HCT116 (cell line): ENCODE results near the gene DLST. TPM values are rescaled to one million over a fixed set of nuclear protein-coding genes. Genes with fewer than 3 reads are reported as not detected.

ENCODE experiments used
- ATAC-seq: fragments of 200-7000 bp; cut with Tn5 transposase; 2 replicates; pipeline ENCODE4 v1.9.1; 2020; ENCODE audit warnings: mild to moderate bottlenecking, moderate library complexity
- BruUV-seq: library from RNA; stranded (reverse); fragments of 400-500 nt; replicated peaks from 2 replicates; lab custom pipeline; 2021; lab: Mats Ljungman, UMichigan
- CTCF ChIA-PET: fragments of 300-600 bp; sonication (Branson Sonifier 250); formaldehyde crosslinking; loops from one replicate; lab custom pipeline; 2021; ENCODE audit warnings: antibody characterized with exemption; lab: Charles Lee
- POLR2A ChIA-PET: fragments of 300-600, 350-600 bp; sonication (Branson Sonifier 250); formaldehyde crosslinking; loops from one replicate; lab custom pipeline; 2021; ENCODE audit warnings: antibody characterized with exemption; lab: Charles Lee
- RAD21 ChIA-PET, 2 experiments: fragments of 300-600 bp; sonication (Branson Sonifier 250); formaldehyde crosslinking; loops; one replicate each; lab custom pipeline; 2023; ENCODE audit warnings: low total read pairs in 2 of 2; ENCODE audit not compliant: uncharacterized antibody in 2 of 2, unreplicated experiment in 2 of 2, low non-redundant PET in 1 of 2; lab: Charles Lee
- DNase-seq: peaks from one replicate; pipeline ENCODE4 v3.0.0-alpha.2; 2010; ENCODE audit warnings: low read depth, low spot score
- H2AFZ ChIP-seq: fragments of 200-600 bp; shearing (Covaris generic), sonication (generic); 2 replicates; pipeline ENCODE4 v1.6.1; 2017; ENCODE audit warnings: low read depth, mixed run types, mixed read lengths, antibody characterized with exemption, low read length; ENCODE audit not compliant: poor library complexity, severe bottlenecking
- H3K27ac ChIP-seq: 2 replicates; pipeline ENCODE4 v1.5.1; 2012; ENCODE audit warnings: low read depth, low read length
- H3K27me3 ChIP-seq: fragments of 200-600 bp; sonication (generic); 2 replicates; pipeline ENCODE4 v1.6.1; 2016; ENCODE audit warnings: mixed run types, low read length, mixed read lengths; ENCODE audit not compliant: insufficient read depth
- H3K36me3 ChIP-seq, 2 experiments: fragments of 200-500 bp in 1 of 2; fragments of 200-600 bp in 1 of 2; sonication (Bioruptor generic) in 1 of 2; sonication (generic) in 1 of 2; 2 replicates each; pipeline versions ENCODE4 v1.5.1 to v1.6.1; 2014 to 2016; ENCODE audit warnings: low read length in 2 of 2, inconsistent platforms in 1 of 2, mixed read lengths in 1 of 2, mixed run types in 1 of 2; ENCODE audit not compliant: insufficient read depth in 2 of 2, control insufficient read depth in 1 of 2
- H3K4me1 ChIP-seq, 2 experiments: fragments of 200-600 bp in 1 of 2; sonication (generic) in 1 of 2; 2 replicates each; pipeline versions ENCODE4 v1.5.1 to v1.6.1; 2012 to 2017; ENCODE audit warnings: low read length in 2 of 2, inconsistent platforms in 1 of 2, mild to moderate bottlenecking in 1 of 2, mixed read lengths in 1 of 2, mixed run types in 1 of 2, moderate library complexity in 1 of 2; ENCODE audit not compliant: insufficient read depth in 2 of 2, control insufficient read depth in 1 of 2
- H3K4me2 ChIP-seq: fragments of 200-600 bp; sonication (generic); 2 replicates; pipeline ENCODE4 v1.6.1; 2017; ENCODE audit warnings: mixed run types, low read length, mixed read lengths
- H3K4me3 ChIP-seq, 2 experiments: fragments of 200-600 bp in 1 of 2; sonication (generic) in 1 of 2; replicated peaks in 1 of 2; 2 replicates each; pipeline ENCODE4 v1.5.1; 2011 to 2016; ENCODE audit warnings: low read length in 2 of 2, control low read depth in 1 of 2, low read depth in 1 of 2, mild to moderate bottlenecking in 1 of 2, mixed read lengths in 1 of 2, mixed run types in 1 of 2
- H3K79me2 ChIP-seq: fragments of 200-600 bp; sonication (generic); 2 replicates; pipeline ENCODE4 v1.6.1; 2017; ENCODE audit warnings: mild to moderate bottlenecking, mixed run types, low read length, moderate library complexity, mixed read lengths; ENCODE audit not compliant: insufficient read depth
- H3K9ac ChIP-seq: fragments of 200-600 bp; sonication (generic); 2 replicates; pipeline ENCODE4 v1.6.1; 2016; ENCODE audit warnings: low read length, mixed read lengths
- H3K9me2 ChIP-seq: fragments of 200-600 bp; sonication (generic), shearing (Covaris generic); 2 replicates; pipeline ENCODE4 v1.6.1; 2017; ENCODE audit warnings: mixed run types, mild to moderate bottlenecking, moderate library complexity; ENCODE audit not compliant: insufficient read depth
- H3K9me3 ChIP-seq, 2 experiments: fragments of 200-500 bp in 1 of 2; fragments of 200-600 bp in 1 of 2; sonication (Bioruptor generic) in 1 of 2; sonication (generic) in 1 of 2; 2 replicates each; pipeline ENCODE4 v1.6.1; 2014 to 2017; ENCODE audit warnings: low read length in 2 of 2, mixed read lengths in 2 of 2, inconsistent platforms in 1 of 2, low read depth in 1 of 2, mild to moderate bottlenecking in 1 of 2, mixed run types in 1 of 2, moderate library complexity in 1 of 2; ENCODE audit not compliant: control insufficient read depth in 1 of 2, insufficient read depth in 1 of 2
- H4K20me1 ChIP-seq: fragments of 200-600 bp; sonication (generic), shearing (Covaris generic); 2 replicates; pipeline ENCODE4 v1.6.1; 2017; ENCODE audit warnings: mixed run types, mild to moderate bottlenecking, moderate library complexity; ENCODE audit not compliant: insufficient read depth
- CBX3 ChIP-seq: IDR thresholded peaks from 2 replicates; pipeline ENCODE4 v1.6.1; 2012; ENCODE audit warnings: low read depth
- CEBPB ChIP-seq: IDR thresholded peaks from 2 replicates; pipeline ENCODE4 v1.6.1; 2012; ENCODE audit warnings: low read depth
- ELF1 ChIP-seq: IDR thresholded peaks from 2 replicates; pipeline ENCODE4 v1.6.1; 2012; ENCODE audit warnings: low read depth, borderline replicate concordance
- EZH2 ChIP-seq: fragments of 200-600 bp; sonication (generic); IDR thresholded peaks from 2 replicates; pipeline ENCODE4 v1.6.1; 2017; ENCODE audit warnings: antibody characterized with exemption, mixed run types
- EZH2phosphoT487 ChIP-seq: fragments of 200-600 bp; IDR thresholded peaks from 2 replicates; pipeline ENCODE4 v1.6.1; 2018; ENCODE audit warnings: antibody characterized with exemption, borderline replicate concordance
- FOSL1 ChIP-seq: IDR thresholded peaks from 2 replicates; pipeline ENCODE4 v1.6.1; 2012; ENCODE audit warnings: low read depth
- POLR2A ChIP-seq: IDR thresholded peaks from 2 replicates; pipeline ENCODE4 v1.7.0; 2011; ENCODE audit warnings: borderline replicate concordance; ENCODE audit not compliant: insufficient read depth, insufficient read length; ENCODE audit errors: extremely low read depth
- POLR2AphosphoS5 ChIP-seq: IDR thresholded peaks from 2 replicates; pipeline ENCODE4 v1.6.1; 2011; ENCODE audit warnings: mild to moderate bottlenecking, low read depth, low read length, moderate library complexity
- RAD21 ChIP-seq: IDR thresholded peaks from 2 replicates; pipeline ENCODE4 v1.6.1; 2012; ENCODE audit warnings: low read depth, mild to moderate bottlenecking
- SIN3A ChIP-seq: IDR thresholded peaks from 2 replicates; pipeline ENCODE4 v1.6.1; 2012; ENCODE audit warnings: low read depth
- SP1 ChIP-seq: IDR thresholded peaks from 2 replicates; pipeline ENCODE4 v1.6.1; 2012; ENCODE audit warnings: low read depth
- SRF ChIP-seq: IDR thresholded peaks from 2 replicates; pipeline ENCODE4 v1.6.1; 2012; ENCODE audit warnings: low read depth
- YY1 ChIP-seq: IDR thresholded peaks from 2 replicates; pipeline ENCODE4 v1.6.1; 2011; ENCODE audit warnings: low read length, low read depth, moderate library complexity, mild to moderate bottlenecking; ENCODE audit not compliant: insufficient replicate concordance; ENCODE audit errors: extremely low read depth
- ZFX ChIP-seq: fragments of 450-650 bp; IDR thresholded peaks from 2 replicates; pipeline ENCODE4 v1.6.1; 2017
- ZNF274 ChIP-seq: fragments of 200-500 bp; sonication (Bioruptor generic); IDR thresholded peaks from 2 replicates; pipeline ENCODE4 v1.6.1; 2014; ENCODE audit warnings: mild to moderate bottlenecking, low read depth, low read length, inconsistent platforms
- intact Hi-C: fragments of 100-400 bp; cut with micrococcal nuclease; formaldehyde crosslinking; loops from 2 replicates; pipeline ENCODE4 v1.10.0; 2022
- total RNA-seq: library from RNA; stranded (reverse); gene quantifications from one replicate; pipeline ENCODE4 v1.2.1, GENCODE V29; 2021; ENCODE audit not compliant: unreplicated experiment
- TF ChIP-seq, protein P1 (sequence below): IDR thresholded peaks from 2 replicates; pipeline ENCODE4 v1.6.1; 2012
- TF ChIP-seq, protein P2 (sequence below): IDR thresholded peaks from 2 replicates; pipeline ENCODE4 v1.6.1; 2012; ENCODE audit warnings: low read depth
- TF ChIP-seq, protein P3 (sequence below), 3 experiments: fragments of 200-600 bp in 1 of 3; sonication (generic) in 1 of 3; IDR thresholded peaks in 2 of 3; conservative IDR thresholded peaks in 1 of 3; 2 replicates each; pipeline ENCODE4 v1.5.1; 2012 to 2017; ENCODE audit warnings: low read depth in 2 of 3, low read length in 2 of 3, antibody characterized with exemption in 1 of 3, borderline replicate concordance in 1 of 3, control low read depth in 1 of 3, mild to moderate bottlenecking in 1 of 3, mixed read lengths in 1 of 3, mixed run types in 1 of 3, moderate library complexity in 1 of 3; ENCODE audit not compliant: insufficient read depth in 1 of 3
- TF ChIP-seq, protein P4 (sequence below): IDR thresholded peaks from 2 replicates; pipeline ENCODE4 v1.6.1; 2012

DLST gene
- total RNA-seq, 1 experiment from 2014 or later: 101 TPM

DNA sequence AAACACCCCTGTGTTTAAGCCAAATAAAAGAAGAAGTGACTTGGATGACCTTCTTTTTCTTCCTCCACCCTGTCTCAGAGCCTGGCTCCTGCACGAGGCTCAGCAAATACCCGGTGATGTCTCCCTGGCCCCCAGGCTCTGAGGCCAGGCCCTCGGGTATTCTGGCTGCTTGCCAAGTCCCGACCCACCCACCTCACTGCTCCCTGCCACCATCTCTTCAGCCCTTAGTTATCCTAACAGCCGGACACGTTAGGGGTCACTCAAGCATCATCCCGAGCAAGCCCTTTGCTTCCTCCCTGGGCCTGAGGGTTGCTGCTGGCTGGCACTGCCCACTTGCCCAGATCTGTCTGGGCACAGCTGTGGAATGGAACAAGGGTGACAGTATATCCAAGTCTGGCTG is 34.1 kb downstream of the DLST start:
- no peak overlapping the region for H2AFZ ChIP-seq
- no peak for TF ChIP-seq ZFX
- TF ChIP-seq, protein P1, sequence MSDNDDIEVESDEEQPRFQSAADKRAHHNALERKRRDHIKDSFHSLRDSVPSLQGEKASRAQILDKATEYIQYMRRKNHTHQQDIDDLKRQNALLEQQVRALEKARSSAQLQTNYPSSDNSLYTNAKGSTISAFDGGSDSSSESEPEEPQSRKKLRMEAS: no peak
- TF ChIP-seq RAD21: no peak
- TF ChIP-seq CEBPB: no peak
- TF ChIP-seq ZNF274: no peak
- TF ChIP-seq POLR2AphosphoS5: no peak
- no peak for TF ChIP-seq CBX3
- TF ChIP-seq, protein P2, sequence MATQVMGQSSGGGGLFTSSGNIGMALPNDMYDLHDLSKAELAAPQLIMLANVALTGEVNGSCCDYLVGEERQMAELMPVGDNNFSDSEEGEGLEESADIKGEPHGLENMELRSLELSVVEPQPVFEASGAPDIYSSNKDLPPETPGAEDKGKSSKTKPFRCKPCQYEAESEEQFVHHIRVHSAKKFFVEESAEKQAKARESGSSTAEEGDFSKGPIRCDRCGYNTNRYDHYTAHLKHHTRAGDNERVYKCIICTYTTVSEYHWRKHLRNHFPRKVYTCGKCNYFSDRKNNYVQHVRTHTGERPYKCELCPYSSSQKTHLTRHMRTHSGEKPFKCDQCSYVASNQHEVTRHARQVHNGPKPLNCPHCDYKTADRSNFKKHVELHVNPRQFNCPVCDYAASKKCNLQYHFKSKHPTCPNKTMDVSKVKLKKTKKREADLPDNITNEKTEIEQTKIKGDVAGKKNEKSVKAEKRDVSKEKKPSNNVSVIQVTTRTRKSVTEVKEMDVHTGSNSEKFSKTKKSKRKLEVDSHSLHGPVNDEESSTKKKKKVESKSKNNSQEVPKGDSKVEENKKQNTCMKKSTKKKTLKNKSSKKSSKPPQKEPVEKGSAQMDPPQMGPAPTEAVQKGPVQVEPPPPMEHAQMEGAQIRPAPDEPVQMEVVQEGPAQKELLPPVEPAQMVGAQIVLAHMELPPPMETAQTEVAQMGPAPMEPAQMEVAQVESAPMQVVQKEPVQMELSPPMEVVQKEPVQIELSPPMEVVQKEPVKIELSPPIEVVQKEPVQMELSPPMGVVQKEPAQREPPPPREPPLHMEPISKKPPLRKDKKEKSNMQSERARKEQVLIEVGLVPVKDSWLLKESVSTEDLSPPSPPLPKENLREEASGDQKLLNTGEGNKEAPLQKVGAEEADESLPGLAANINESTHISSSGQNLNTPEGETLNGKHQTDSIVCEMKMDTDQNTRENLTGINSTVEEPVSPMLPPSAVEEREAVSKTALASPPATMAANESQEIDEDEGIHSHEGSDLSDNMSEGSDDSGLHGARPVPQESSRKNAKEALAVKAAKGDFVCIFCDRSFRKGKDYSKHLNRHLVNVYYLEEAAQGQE: no peak
- no peak for TF ChIP-seq SP1
- TF ChIP-seq, protein P3, sequence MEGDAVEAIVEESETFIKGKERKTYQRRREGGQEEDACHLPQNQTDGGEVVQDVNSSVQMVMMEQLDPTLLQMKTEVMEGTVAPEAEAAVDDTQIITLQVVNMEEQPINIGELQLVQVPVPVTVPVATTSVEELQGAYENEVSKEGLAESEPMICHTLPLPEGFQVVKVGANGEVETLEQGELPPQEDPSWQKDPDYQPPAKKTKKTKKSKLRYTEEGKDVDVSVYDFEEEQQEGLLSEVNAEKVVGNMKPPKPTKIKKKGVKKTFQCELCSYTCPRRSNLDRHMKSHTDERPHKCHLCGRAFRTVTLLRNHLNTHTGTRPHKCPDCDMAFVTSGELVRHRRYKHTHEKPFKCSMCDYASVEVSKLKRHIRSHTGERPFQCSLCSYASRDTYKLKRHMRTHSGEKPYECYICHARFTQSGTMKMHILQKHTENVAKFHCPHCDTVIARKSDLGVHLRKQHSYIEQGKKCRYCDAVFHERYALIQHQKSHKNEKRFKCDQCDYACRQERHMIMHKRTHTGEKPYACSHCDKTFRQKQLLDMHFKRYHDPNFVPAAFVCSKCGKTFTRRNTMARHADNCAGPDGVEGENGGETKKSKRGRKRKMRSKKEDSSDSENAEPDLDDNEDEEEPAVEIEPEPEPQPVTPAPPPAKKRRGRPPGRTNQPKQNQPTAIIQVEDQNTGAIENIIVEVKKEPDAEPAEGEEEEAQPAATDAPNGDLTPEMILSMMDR (IDR thresholded peaks at IDR 0.05 in 2 of 3, conservative IDR thresholded peaks at IDR 0.05 in 1 of 3; ENCODE audit: borderline replicate concordance in 1 of 3, insufficient read depth in 1 of 3, low read depth in 2 of 3, low read length in 2 of 3): no peak
- TF ChIP-seq, protein P4, sequence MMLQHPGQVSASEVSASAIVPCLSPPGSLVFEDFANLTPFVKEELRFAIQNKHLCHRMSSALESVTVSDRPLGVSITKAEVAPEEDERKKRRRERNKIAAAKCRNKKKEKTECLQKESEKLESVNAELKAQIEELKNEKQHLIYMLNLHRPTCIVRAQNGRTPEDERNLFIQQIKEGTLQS: no peak
- TF ChIP-seq EZH2: no peak
- TF ChIP-seq FOSL1: no peak
- TF ChIP-seq ELF1: no peak
- TF ChIP-seq SIN3A: no peak
- TF ChIP-seq EZH2phosphoT487: no peak
- TF ChIP-seq YY1: no peak
- no peak for TF ChIP-seq POLR2A
- no peak for TF ChIP-seq SRF
- POLR2A ChIA-PET: no interaction called here
- ATAC-seq (no peak), DNase-seq (no peak)
- H3K4me1 ChIP-seq: peaks cover 7 to 14% of the 10 kb centered on the region in 2 experiments; a peak in 3 of 4 replicates
- RAD21 ChIA-PET: no interaction called here
- no peaks in the 10 kb centered on the region for H3K36me3 ChIP-seq
- no peak overlapping the region for H3K4me2 ChIP-seq
- no peaks in the 10 kb centered on the region for H3K27me3 ChIP-seq
- H3K9me3 ChIP-seq: no peaks in the 10 kb centered on the region
- CTCF ChIA-PET: no interaction called here
- no peaks in the 10 kb centered on the region for H3K79me2 ChIP-seq
- H3K4me3 ChIP-seq: no peak overlapping the region
- no peaks in the 10 kb centered on the region for H3K9me2 ChIP-seq
- no peak overlapping the region for H3K27ac ChIP-seq
- intact Hi-C loops: no loop called here
- H3K9ac ChIP-seq: no peak overlapping the region
- BruUV-seq: no TSS peak
- no peaks in the 10 kb centered on the region for H4K20me1 ChIP-seq
